Upper lobe of left lung (tissue), 4 donors: ENCODE results near the gene DPEP2.

Experiments
- CTCF ChIP-seq, 6 experiments: fragments of 450-650 bp in 4 of 6; fragments of 200-600 bp in 2 of 6; sonication (generic) in 2 of 6; IDR thresholded peaks; one replicate each; pipeline ENCODE4 v1.5.1; 2016 to 2019; ENCODE audit warnings: antibody characterized with exemption in 6 of 6
- POLR2A ChIP-seq, 4 donors: fragments of 450-650 bp; IDR thresholded peaks; one replicate each; pipeline ENCODE4 v1.5.1; 2016 to 2017; ENCODE audit warnings: antibody characterized with exemption in 4 of 4, mild to moderate bottlenecking in 2 of 4
- POLR2AphosphoS5 ChIP-seq, 2 donors: sonication (generic); formaldehyde crosslinking; IDR thresholded peaks; one replicate each; pipeline ENCODE4 v1.5.1; 2017; ENCODE audit warnings: antibody characterized with exemption in 2 of 2

- TF ChIP-seq POLR2AphosphoS5 (IDR thresholded peaks at IDR 0.05) (no peak), POLR2A (IDR thresholded peaks at IDR 0.05) (no peak), CTCF (IDR thresholded peaks at IDR 0.05) (no peak)
Observed at GRCh38 chr16:68003031-68003430, 3.7 kb upstream of the DPEP2 start.
